Thyroid gland (tissue), 4 donors: ENCODE data around the gene SOCS7. TPM values are rescaled to one million over a fixed set of nuclear protein-coding genes. Genes with fewer than 3 reads are reported as not detected.
A peak's percentile ranks its signal among the peaks of the same experiment; 100 is the strongest.

Experiments
- DNase-seq, 2 donors: peaks; one replicate each; pipeline ENCODE4 v3.0.0-alpha.2; 2019
- H3K27ac ChIP-seq, 3 donors: fragments of 200-600 bp; sonication (generic); 1 replicate in 2 of 3; 2 replicates in 1 of 3; pipeline ENCODE4 v1.5.1; 2016 to 2019; ENCODE audit warnings: mild to moderate bottlenecking in 1 of 3, moderate library complexity in 1 of 3
- H3K27me3 ChIP-seq: fragments of 200-600 bp; sonication (generic); one replicate; pipeline ENCODE4 v1.5.1; 2019
- H3K36me3 ChIP-seq, 2 donors: fragments of 200-600 bp; sonication (generic); one replicate each; pipeline ENCODE4 v1.5.1; 2016 to 2019
- H3K4me1 ChIP-seq, 2 donors: fragments of 200-600 bp; sonication (generic); one replicate each; pipeline ENCODE4 v1.5.1; 2017 to 2019
- H3K4me3 ChIP-seq, 3 donors: fragments of 200-600 bp; sonication (generic); replicated peaks in 1 of 3; 1 replicate in 2 of 3; 2 replicates in 1 of 3; pipeline ENCODE4 v1.5.1; 2016; ENCODE audit warnings: mild to moderate bottlenecking in 1 of 3
- H3K9me3 ChIP-seq: fragments of 200-600 bp; sonication (generic); one replicate; pipeline ENCODE4 v1.5.1; 2017
- POLR2A ChIP-seq, 2 donors: fragments of 450-650 bp; IDR thresholded peaks; one replicate each; pipeline ENCODE4 v1.6.1; 2017; ENCODE audit warnings: antibody characterized with exemption in 2 of 2, mild to moderate bottlenecking in 2 of 2, moderate library complexity in 1 of 2
- WGBS, 2 donors: methylation state at CpG; one replicate each; pipeline ENCODE4 v1.1.5; 2017; 5-methylcytosine and 5-hydroxymethylcytosine counted together
- intact Hi-C: fragments of 100-400 bp; cut with DNase I; formaldehyde crosslinking; loops from one replicate; pipeline ENCODE4 v1.15.1; 2023
- total RNA-seq, 4 donors: library from RNA; depleted of rRNA; stranded (reverse); fragments of >200 nt; gene quantifications; one replicate each; pipeline ENCODE4 v1.2.3, GENCODE V29; 2016
- TF ChIP-seq, protein P1 (sequence below), 6 experiments: fragments of 200-600 bp in 3 of 6; fragments of 450-650 bp in 3 of 6; sonication (generic) in 3 of 6; IDR thresholded peaks; one replicate each; pipeline ENCODE4 v1.5.1; 2016 to 2019; ENCODE audit warnings: antibody characterized with exemption in 6 of 6, mild to moderate bottlenecking in 2 of 6, inconsistent platforms in 1 of 6, moderate library complexity in 1 of 6

SOCS7 gene
- total RNA-seq, 4 donors from 2014 or later = 17.1 to 22.3 (median 20.1) TPM

GRCh38 chr17:38441429-38442061, 89.9 kb downstream of the SOCS7 start:
- no peaks in the 10 kb centered on the region for H3K4me1 ChIP-seq
- no peak overlapping the region for H3K27ac ChIP-seq
- intact Hi-C loops = loop anchor here (5.0 kb wide), 1 partner anchor 46 kb away; no protein-coding TSS in a partner anchor
- no peak for DNase-seq
- no peaks in the 10 kb centered on the region for H3K27me3 ChIP-seq
- H3K9me3 ChIP-seq = no peaks in the 10 kb centered on the region
- WGBS, 2 donors = 66 to 72% methylated on average over 9 of the region's 9 CpGs
- no peaks in the 10 kb centered on the region for H3K36me3 ChIP-seq
- no peak overlapping the region for H3K4me3 ChIP-seq
- TF ChIP-seq POLR2A (IDR thresholded peaks at IDR 0.05) = no peak
- TF ChIP-seq, protein P1, sequence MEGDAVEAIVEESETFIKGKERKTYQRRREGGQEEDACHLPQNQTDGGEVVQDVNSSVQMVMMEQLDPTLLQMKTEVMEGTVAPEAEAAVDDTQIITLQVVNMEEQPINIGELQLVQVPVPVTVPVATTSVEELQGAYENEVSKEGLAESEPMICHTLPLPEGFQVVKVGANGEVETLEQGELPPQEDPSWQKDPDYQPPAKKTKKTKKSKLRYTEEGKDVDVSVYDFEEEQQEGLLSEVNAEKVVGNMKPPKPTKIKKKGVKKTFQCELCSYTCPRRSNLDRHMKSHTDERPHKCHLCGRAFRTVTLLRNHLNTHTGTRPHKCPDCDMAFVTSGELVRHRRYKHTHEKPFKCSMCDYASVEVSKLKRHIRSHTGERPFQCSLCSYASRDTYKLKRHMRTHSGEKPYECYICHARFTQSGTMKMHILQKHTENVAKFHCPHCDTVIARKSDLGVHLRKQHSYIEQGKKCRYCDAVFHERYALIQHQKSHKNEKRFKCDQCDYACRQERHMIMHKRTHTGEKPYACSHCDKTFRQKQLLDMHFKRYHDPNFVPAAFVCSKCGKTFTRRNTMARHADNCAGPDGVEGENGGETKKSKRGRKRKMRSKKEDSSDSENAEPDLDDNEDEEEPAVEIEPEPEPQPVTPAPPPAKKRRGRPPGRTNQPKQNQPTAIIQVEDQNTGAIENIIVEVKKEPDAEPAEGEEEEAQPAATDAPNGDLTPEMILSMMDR (IDR thresholded peaks at IDR 0.05) = no peak

DNA sequence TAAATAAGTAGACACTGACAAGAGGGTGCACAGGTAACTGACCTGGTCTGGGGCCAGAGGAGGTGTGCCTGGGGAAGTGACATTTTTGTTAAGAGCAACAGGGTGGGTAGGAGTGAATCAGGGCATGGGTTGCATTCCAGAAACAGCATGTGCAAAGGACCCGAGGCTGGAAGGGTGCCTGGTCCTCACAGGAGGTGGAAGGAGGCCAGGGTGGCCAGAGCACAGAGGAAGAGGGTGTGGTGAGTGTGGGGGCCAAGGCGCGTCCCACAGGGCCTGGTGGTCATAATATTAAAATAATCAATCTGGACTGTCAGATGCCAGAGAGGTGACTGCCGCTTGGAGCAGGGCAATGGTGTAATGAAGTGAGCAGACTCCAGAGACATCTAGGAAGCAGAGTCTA, 90.9 kb downstream of the SOCS7 start:
- DNase-seq = no peak
- Histone ChIP-seq H3K4me3 (no peak overlapping the region), H3K27ac (no peak overlapping the region), H3K36me3 (no peaks in the 10 kb centered on the region), H3K4me1 (peaks cover 0 to 1% of the 10 kb centered on the region in 2 donors), H3K9me3 (no peaks in the 10 kb centered on the region), H3K27me3 (no peaks in the 10 kb centered on the region)
- intact Hi-C loops = loop anchor here (5.0 kb wide), 1 partner anchor 45 kb away; no protein-coding TSS in a partner anchor
- WGBS, 2 donors = 79 to 86% methylated on average over 4 of the region's 4 CpGs
- TF ChIP-seq, protein P1 (IDR thresholded peaks at IDR 0.05) = no peak
- TF ChIP-seq POLR2A (IDR thresholded peaks at IDR 0.05) = no peak

DNA sequence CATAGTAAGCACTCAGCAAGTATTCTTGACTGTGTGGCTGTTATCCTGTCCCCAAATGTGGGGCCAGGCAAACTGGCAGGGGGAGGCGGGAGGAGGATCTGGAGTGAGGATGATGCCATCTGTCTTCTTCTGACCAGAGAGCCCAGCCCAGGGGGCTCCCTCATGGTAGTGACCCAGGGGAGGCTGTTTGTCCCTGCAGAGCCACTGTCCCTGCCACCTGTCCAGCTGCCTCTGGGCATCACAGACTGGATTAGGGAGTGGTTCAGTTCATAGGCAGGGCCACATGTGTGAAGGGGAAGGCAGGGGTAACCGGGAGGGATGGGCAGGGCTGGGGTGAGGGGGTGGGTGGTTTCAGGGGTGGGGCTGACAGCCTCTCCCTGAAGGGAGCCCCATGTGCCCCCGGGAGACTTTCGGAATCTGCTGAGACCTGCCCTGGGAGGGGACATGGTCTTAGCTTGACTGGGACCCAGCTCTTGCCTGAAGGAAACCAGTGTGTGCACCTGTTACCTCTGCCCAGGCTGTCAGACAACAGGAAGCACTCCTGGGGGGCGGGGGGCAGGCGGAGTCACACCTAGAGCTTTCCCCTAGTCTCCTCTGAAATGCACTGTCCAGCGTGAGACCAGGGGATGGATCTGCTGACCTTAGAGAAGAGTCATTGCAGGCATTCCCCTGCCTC, 91.8 kb downstream of the SOCS7 start:
- no peak for DNase-seq
- H3K4me1 ChIP-seq = peaks cover 0 to 6% of the 10 kb centered on the region in 2 donors
- no peak overlapping the region for H3K27ac ChIP-seq

GRCh38 chr17:38444151-38444550, 92.5 kb downstream of the SOCS7 start:
- Histone ChIP-seq H3K27me3 (no peaks in the 10 kb centered on the region), H3K4me1 (peaks cover 0 to 6% of the 10 kb centered on the region in 2 donors), H3K4me3 (no peak overlapping the region), H3K27ac (no peak overlapping the region), H3K9me3 (no peaks in the 10 kb centered on the region), H3K36me3 (no peaks in the 10 kb centered on the region)
- intact Hi-C loops = loop anchor here (5.0 kb wide), 1 partner anchor 43 kb away; no protein-coding TSS in a partner anchor
- WGBS, 2 donors = 4 to 5% methylated on average over 4 to 9 of the region's 14 CpGs
- TF ChIP-seq, protein P1 (IDR thresholded peaks at IDR 0.05) = peak; percentile 57 to 89 (median 82)
- no peak for TF ChIP-seq POLR2A (IDR thresholded peaks at IDR 0.05)
- DNase-seq = peak; percentile 69 to 72

More for the DNA sequence above, 91.8 kb downstream of the SOCS7 start:
- no peak overlapping the region for H3K4me3 ChIP-seq
- no peaks in the 10 kb centered on the region for H3K27me3 ChIP-seq
- 39 to 45% methylated on average over 4 of the region's 7 CpGs for WGBS, 2 donors
- no peaks in the 10 kb centered on the region for H3K9me3 ChIP-seq
- intact Hi-C loops = loop anchor here (5.0 kb wide), 1 partner anchor 44 kb away; no protein-coding TSS in a partner anchor
- H3K36me3 ChIP-seq = no peaks in the 10 kb centered on the region
- TF ChIP-seq, protein P1 (IDR thresholded peaks at IDR 0.05) = no peak
- TF ChIP-seq POLR2A (IDR thresholded peaks at IDR 0.05) = no peak
